GM10266 (cell line): ENCODE data around the gene SLC6A7.

ENCODE experiments used
- DNase-seq: peaks from one replicate; pipeline ENCODE4 v3.0.0; 2012; ENCODE audit errors: extremely low spot score
- TF ChIP-seq, protein P1 (sequence below): IDR thresholded peaks from 2 replicates; pipeline ENCODE4 v1.5.1; 2012; ENCODE audit warnings: mild to moderate bottlenecking, low read depth; ENCODE audit not compliant: control insufficient read depth, insufficient read depth; ENCODE audit errors: missing control alignments

The SLC6A7 gene

DNA sequence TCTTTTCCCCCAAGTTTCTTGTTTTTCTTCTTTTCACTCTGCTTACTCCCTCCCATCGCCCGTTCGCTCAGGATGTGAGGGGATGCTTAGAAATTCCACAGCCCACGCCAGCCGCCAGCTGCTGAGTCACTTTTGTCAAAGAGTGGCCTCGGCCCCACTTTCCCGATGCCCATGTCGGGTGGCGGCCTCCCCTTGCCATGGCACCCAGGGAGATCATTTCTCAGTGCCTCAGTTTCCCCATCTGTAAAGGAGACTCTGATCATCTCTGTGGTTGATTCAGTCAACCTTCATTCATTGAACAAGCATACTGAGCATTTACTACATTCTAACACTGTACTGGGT is 33.9 kb upstream of the SLC6A7 start:
- no peak for DNase-seq
- TF ChIP-seq, protein P1, sequence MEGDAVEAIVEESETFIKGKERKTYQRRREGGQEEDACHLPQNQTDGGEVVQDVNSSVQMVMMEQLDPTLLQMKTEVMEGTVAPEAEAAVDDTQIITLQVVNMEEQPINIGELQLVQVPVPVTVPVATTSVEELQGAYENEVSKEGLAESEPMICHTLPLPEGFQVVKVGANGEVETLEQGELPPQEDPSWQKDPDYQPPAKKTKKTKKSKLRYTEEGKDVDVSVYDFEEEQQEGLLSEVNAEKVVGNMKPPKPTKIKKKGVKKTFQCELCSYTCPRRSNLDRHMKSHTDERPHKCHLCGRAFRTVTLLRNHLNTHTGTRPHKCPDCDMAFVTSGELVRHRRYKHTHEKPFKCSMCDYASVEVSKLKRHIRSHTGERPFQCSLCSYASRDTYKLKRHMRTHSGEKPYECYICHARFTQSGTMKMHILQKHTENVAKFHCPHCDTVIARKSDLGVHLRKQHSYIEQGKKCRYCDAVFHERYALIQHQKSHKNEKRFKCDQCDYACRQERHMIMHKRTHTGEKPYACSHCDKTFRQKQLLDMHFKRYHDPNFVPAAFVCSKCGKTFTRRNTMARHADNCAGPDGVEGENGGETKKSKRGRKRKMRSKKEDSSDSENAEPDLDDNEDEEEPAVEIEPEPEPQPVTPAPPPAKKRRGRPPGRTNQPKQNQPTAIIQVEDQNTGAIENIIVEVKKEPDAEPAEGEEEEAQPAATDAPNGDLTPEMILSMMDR: no peak

DNA sequence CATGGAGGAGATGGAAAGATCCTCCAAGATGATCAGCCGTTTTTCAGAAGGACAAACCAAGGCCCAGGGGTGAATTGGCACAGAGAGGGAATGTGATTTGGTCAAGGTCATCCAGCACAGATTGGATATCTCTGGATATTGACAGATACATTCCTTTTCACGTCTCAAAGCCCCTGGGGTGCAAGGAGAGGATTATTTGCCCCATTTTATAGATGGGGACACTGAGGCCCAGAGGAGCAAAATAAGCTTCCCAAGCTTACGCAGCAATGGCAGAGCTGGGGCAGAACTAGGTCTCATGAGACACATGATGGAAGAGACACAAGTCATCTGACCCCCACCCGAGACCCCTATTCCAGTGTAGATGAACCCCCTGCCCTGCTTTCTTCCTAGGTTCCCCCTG is 33.3 kb upstream of the SLC6A7 start:
- DNase-seq: no peak
- TF ChIP-seq, protein P1: no peak

DNA sequence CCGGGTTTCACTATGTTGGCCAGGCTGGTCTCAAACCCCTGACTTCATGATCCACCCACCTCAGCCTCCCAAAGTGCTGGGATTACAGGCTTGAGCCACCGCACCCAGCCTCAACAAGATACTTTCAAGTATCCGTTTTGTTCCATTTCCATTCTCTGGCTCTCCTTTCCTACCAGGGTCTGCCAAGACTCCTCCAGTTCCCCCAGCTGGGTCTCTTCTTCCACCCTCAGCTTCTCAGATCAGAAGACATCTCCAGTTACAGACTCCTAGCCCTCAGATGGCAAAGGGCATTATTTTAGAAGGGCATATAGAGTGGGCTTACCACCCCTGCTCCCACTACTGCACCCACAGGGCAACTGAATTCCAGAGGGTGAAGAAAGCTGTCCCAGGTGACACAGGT is 32.7 kb upstream of the SLC6A7 start:
- no peak for DNase-seq
- TF ChIP-seq, protein P1: no peak

DNA sequence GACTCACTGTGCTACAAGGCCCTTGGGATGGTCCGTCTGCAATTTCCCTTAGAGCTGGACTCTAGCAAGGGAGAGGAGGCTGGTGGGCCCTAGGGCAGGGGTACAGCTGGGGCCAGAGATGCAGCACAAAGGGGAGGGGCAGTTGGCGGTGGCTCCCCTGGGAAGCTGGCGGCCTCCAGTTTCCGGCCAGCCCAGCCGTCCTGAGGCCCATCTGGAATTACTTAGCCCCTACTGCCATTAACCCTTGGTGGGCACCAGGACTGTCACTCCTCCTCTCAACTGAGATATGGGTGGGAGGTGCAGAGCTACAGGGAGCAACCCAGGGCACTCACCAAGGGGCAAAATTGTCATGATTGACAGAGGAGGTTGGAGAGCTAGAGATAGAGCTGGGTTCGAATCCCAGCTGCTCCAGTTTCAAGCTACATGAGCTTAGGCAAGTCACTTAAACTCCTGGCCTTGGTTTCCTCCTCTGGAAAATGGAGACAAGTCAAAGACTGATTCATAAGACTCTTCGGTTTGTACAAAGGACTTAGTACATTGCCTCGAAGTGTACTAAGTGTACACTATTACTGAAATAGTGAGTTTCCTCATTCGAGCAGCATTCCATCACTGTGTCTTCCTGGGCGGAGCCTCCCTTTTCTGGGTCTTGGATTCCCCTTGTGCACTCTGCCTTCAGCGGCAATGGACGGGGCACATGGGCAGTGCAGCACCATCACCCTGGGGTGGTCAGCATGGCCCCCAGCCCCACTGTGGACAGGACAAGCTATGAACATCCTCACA is 31.5 kb upstream of the SLC6A7 start:
- DNase-seq: no peak
- TF ChIP-seq, protein P1: no peak

DNA sequence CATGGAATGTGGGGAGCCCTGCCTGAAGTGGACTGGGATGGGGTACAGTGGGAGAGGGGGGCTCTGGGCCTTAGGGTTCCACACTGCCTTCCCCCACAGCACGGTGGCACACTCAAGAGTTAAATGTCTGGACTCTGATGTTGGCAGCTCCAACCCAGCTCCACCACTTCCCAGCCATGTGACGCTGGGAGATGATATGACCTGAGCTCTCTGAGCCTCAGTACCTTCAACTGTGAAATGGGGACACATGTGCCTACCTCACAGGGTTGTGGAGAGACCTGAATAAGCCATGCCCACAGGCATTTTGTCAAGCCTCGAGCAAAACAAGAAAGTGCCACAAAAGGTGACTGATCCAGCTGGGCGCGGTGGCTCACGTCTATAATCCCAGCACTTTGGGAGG is 30.8 kb upstream of the SLC6A7 start:
- TF ChIP-seq, protein P1: no peak
- DNase-seq: no peak

DNA sequence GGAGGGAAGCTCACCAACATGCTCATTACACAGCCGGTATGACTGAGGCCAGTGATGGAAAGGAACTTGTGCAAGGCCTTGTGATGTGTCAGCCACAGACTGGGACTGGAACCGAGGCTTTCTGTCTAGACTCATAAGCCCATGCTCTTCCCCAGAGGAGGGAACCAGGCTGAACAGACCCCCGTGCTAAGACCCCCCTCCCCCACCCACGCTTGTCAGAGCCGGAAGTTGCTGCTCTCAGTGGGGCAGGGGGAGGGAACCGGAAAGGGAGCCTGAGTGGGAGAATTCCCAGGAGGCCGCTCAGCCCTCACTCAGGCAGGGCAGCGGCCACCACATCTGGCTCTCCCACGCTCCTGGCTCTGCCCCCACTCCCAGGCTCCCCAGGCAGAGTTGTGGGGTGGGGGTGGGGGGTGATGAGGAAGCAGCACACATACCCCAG is 30.1 kb upstream of the SLC6A7 start:
- TF ChIP-seq, protein P1: no peak
- DNase-seq: no peak

DNA sequence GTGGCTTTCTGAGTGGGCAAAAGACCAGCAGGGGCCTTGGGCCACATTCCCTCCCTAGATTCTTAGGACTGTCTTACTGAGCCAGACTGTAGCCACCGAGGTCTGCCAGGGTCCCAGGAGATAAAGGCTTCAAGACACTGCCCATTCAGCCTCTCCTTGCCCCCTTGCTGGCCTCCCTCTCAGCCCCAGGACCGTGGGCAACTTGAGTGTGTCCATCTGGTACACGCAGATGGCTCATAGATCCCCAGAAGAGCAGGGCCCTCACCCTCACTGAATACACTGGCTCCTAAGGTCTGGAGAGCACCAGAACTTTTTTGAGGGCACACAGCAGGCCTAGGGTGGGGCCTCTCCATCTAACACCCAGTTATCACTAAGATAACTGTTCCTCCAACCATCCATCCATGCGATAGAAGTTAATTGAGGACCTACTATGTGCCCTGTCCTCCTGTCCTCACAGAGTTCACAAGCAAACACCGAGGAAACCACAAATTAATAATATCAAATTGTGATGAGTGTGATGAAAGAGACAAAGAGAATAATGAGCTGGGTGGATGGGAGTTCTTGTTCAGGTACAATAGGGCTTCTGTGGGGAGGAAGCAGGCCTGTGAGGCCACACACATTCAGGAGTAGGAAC is 29.3 kb upstream of the SLC6A7 start:
- TF ChIP-seq, protein P1: no peak
- DNase-seq: no peak
